Suppressor macrophage treated with lipopolysaccharide for 1 hour (primary cell): ENCODE results near the gene GSAP.

ENCODE experiments used
- DNase-seq, 3 donors: peaks; one replicate each; pipeline ENCODE4 v3.0.0-alpha.2; 2020 to 2022

Gene GSAP

DNA sequence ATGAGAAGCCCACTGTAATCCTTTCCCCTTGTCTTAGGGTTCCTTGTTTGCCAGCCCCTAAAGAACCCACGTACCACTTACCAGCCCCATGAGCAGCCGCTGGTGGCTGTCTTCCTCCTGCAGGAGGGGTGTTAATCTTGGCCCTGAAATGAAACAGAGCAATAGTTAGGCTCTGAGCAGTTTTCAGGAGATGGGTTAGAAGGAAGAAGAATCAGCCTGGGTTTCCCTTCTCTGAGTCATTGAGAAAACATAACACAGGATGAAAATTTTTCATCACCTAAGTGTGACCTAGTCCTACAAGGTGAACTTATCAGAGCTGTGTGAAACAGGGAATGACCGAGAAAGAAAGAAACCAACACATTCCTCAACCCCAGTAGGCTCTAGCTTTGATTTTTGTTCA is 90.0 kb downstream of the GSAP start:
- peak in 2 of 3 donors; percentile 34 to 57 for DNase-seq

DNA sequence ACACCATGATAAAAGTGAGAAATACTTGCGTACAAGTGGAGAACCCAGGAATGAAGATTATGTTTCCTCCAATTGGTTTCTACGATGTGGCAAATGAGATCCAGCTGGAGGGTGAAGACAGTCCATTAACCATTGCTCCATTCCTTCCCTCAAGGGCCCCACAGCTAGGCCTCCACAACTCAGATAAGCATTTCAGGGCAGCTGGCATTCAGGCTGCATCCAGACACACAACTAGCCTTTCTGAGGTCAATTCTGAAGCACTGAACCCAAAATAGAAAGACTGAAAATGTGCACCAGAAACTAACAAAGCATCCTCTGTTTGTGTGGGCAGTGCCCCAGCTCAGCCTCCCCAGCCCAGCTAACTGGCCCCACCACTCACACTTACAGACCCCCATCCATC is 94.8 kb downstream of the GSAP start:
- no peak for DNase-seq

DNA sequence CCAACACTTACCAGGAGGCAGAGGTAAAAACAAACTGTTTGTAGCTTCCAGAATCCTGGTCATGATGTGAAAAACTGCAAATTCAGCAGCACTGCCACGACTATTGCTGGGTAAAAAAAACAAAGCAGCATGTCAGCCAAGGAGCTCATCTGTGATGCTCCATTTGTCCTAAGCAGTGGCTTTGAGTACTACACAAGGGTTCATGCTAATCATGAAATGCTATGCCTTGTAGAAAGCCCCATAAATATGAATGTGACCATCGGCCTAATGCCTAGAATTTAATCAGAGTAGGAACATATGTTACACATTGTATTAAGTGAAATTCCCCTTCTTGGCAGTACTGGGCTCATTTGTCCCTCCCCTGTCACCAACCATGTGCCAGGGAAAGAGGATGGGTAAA is 95.4 kb downstream of the GSAP start:
- DNase-seq = no peak

DNA sequence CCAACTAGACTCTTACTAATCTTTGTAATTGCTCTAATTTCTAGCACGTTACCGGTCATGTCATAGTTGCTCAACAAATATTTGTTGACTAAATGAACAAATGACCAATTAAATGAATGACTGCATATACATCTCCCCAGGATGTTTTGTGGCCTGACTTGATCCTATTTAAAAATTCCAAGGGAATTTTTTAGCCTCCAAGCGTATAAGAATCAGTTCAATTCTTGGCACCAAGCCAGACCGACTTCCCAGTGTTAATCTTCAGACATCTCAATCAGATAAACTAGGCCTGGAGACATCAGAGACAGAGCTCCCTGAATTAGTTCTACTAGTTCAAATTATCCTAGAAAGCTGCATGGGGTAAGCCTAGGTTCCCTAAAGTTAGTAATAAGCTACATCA is 96.0 kb downstream of the GSAP start:
- no peak for DNase-seq

DNA sequence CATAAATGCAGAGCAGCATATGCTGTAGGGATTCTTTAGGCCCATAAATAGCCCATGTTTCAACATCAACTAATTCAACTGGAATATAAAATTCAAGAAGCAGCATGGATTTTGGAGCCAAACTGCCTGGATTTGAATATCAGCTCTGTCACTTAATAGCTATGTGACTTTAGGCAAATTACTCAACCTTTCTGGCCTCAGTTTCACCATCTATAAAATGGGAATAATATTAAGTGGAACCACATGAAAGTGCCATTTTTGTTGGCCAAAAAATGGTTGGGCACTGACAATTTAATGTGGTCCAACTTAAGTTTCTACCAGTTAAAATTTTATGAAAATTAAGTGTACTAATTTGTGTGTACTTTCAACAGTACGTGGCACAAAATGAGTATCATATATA is 98.1 kb downstream of the GSAP start:
- DNase-seq = no peak

DNA sequence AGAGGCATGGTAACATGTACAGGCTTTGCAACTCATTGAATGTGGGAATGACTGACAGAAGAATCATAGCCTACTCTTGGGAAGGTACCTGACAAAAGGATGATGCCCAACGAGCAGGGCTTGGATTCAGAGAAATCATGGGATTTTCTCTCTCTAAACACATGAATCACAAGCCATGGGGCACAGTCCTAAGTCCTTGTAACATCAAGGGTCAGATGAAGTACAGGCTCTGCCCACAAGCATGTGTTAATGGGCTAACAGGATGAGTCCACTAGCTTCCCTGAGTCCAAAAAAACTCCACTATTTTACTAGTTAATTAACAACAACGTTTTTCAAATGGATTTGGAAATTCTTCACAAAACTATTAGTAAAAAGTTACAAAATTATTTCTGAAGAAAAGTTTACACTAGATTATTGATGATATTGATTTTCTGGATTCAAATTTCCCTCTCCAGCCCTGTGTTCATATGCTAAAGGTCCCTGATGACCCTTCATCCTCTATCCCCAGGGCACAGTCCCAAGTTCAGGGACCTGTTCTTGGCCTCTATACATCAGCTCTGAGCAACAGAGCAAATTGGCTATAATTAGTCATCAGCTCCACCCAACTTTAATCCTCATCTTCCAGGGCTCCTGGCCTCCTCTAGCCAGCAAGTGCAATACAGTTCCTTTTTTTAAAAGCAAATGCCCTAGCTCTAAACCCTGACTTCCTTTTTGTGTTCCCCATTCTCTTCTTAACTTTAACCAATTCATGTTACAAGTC is 99.8 kb downstream of the GSAP start:
- peak; percentile 42 to 65 (median 64) for DNase-seq

DNA sequence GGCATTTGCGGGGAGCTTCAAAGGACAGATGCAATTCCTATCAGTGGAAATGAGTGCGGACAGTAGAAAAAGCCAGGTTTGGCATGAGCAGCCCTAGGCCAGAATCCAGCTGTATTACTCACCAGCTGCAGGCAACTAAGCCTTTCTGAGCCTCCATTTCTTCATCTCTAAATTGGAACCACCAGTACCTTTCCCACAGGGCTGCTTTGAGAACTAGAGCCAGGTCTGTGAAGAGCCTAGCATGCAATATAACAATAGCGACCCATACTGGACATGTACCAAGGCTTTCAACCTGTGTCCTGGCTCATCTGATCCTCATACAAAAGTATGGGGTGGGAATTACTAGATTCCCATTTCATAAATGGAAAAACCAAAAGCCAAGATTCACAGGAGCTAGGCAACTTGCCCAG is 101.0 kb downstream of the GSAP start:
- no peak for DNase-seq

DNA sequence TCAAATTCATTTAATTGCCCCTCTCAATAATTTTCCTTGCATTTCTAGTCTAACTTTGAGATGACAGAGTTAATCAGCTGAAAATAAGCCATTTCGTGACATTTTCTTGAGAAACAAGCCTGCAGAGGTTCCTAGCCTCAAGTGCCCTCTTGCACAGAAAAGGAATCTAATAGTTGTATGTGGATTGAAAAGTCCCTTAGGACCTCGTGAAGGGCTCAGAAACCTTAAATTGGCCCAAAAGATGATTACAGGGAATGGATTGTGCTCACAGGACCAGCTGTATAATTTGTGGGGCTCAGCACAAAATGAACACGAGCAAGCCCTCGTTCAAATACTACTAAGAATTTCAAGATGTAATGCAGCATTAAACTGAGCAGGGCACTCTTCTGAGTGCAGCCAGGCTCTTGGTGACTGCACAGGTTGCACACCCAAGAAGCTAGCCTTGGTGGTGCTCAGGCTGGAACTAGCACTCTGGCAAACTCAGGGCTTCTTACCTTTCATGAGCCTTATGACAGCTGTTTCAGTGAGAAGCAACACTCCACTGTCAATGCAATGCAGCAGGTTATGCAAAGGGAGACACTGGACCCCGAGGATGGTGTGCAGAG is 102.2 kb downstream of the GSAP start:
- no peak for DNase-seq

DNA sequence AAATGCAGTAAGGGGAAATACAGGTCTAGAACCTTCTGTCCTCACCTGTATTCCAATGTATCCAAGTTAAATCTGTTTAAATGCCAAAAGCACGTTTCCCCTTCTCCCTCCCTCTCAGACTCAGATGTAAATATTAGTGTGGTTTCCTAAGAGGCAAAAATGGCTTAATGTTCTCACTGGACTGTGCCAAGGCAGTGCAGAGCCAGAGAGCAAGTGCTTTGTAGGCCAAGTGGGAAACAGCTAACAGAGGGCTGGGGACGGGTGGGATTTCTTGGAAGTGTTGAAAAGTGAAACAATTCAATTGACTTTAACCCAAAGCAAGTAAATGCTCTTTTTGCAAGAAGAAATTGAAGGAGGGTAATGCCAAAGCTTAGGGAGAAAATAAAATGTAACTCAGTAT is 103.1 kb downstream of the GSAP start:
- DNase-seq = no peak

DNA sequence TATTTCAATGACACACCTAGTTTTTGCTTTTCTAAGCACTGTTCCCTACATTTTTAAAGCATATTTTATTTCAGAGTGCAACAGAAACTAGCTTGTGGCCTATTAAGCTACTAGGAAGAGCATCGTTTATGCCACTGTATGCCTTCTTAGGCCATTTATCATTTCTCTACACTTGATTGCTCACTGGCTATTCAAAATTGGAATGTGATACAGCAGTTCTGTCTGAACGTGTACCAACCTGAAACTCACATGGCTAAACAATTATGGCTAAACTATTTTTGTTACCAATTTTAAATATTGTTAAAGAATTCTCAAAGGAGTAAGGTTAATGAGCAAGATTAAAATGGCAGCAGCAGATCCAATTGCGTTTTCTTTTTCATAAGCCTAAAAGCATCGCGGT is 105.2 kb downstream of the GSAP start:
- no peak for DNase-seq

DNA sequence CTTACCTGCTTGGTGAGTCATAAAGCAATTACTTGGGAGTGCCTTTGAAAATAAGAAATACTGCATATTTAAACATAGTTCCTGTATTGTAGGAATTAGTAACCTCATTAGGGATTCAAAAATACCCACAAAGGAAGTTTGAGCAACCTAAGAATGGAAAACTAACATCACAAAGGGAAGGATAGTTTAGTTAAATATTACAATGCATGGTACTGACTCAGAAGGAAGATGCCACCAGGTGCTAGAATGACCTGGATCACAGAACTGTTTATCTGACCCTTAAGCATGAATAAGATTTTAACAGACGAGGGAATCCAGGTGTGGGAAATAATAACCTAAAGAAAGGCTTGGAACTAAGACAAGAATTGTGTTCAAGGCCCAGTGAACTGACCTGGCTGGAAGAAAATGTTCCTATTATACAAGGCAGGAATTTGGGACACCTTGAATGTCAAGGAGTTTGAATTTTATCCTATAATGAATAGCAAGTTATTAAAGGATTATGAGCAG is 106.4 kb downstream of the GSAP start:
- DNase-seq = no peak

DNA sequence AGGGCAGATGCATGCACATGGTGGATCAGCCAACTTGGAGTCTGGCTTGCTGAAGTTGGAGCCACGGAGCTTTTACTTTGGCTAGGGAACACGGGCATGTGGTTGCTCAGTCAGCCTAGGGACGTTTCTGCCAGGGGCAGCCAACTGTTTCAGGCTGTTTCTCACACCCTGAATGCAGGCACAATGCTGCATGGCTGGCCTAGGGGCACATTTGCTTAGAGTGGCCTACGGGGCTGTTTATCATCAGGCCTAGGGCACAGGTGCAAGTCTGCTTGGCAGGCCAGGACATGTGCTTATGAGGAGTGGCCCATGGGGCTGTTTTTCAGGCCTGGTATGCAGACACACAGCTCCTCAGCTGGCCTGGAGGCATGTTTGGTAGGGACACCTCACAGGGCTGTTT is 107.4 kb downstream of the GSAP start:
- no peak for DNase-seq

DNA sequence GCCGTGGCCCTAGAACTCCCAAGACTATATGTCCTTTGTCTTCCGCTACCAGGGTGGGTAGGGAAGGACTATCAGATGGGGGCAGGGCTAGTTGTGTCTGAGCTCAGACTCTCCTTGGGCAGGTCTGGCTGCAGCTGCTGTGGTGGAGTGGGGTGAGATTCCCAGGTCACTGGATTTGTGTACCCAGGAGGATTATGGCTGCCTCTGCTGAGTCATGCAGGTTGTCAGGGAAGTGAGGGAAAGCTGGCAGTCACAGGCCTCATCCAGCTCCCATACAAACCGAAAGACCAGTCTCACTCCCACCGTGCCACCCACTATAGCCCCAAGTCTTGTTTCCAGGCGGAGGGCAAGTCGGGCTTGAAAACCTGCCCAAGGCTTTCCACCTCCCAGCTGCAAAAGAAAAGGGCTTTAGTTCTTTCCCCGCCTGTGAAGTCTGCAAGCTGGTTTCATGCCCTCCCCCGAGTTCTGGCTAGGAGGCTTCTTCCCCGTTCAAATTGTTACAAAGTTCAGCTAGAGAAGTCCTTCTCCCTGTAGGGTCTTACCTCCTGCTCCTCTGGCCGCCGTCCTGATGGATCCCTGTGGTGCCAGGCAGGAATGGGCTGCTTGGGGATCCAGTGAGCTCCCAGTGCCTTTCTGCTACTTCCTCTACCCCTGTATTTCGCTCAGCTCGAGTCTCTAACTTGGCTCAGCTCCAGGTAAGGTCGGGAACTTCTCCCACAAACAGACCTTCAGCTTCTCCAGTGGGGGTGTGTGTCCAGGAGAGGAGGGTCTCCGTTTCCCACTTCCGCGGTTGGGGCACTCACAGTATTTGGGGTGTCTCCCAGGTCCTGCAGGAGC is 109.7 kb downstream of the GSAP start:
- DNase-seq = no peak

DNA sequence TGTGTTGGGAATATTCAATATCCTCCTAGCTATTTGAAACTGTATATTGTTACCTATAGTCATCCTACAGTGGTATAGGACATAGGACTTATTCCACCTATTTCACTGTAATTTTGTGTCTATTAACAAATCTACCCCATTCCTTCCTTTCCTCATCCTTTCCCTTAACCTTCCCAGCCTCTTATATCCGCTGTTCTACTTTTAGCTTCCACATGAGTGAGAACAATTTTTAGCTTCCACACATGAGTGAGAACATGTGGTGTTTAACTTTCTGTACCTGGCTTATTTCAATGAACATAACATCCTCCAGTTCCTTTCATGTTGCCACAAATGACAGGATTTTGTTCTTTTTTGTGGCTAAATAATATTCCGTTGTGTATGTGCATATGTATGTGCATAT is 120.6 kb downstream of the GSAP start:
- DNase-seq = no peak

DNA sequence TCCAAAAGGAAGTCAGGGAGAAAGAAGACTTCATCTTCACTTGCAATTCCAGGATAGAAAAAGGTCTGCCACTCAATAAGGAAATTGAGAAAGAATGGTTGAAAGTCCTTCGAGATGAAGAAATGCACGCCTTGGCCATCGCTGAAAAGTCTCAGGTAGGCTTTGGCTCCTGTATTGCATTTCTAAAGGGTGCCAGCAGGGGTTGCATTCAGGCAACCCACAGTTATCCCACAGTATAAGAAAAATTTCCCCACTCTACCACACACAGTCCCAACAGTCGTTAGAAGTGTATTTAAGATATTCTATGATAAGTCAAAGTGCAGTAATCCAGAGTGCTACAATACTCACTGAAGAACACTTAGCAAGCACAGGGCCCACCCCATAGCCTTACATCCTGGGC is 123.1 kb downstream of the GSAP start:
- no peak for DNase-seq

DNA sequence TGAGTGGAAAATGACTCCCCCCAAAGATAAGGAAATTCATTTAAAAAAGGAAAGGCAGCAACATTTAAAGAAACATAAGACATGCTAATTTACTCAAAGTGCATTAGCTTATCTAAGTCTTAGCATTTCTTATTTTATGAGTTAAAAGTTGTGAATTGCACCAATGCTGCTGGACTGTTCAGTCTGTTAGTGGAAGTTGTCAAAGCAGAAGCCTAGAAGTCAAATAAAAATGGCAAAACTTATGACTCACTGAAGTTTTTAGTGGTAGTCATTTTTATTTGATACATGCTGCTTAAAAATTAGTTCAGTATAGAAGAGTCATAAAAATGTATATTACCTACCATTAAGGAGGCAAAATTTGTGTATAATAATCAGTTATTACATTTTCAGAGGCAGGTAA is 125.7 kb downstream of the GSAP start:
- DNase-seq = no peak

DNA sequence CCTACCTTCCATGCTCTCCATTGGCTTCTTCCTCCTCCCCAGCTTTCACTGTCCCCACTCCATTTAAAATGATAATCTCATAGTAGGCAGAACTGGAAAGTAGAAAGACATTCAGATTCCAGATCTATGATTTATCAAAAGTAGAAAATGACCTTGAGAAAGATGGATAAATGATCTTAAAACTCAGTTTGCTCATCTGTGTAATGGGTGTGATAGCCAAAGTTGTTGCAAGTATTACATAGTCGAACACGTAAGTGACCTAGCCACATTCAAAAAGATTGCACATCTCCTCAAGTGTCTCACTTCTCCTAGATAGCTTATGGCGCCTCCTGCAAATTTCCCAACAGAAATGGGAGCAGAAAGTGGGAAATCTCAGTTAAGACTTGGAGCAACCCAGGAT is 126.8 kb downstream of the GSAP start:
- no peak for DNase-seq

DNA sequence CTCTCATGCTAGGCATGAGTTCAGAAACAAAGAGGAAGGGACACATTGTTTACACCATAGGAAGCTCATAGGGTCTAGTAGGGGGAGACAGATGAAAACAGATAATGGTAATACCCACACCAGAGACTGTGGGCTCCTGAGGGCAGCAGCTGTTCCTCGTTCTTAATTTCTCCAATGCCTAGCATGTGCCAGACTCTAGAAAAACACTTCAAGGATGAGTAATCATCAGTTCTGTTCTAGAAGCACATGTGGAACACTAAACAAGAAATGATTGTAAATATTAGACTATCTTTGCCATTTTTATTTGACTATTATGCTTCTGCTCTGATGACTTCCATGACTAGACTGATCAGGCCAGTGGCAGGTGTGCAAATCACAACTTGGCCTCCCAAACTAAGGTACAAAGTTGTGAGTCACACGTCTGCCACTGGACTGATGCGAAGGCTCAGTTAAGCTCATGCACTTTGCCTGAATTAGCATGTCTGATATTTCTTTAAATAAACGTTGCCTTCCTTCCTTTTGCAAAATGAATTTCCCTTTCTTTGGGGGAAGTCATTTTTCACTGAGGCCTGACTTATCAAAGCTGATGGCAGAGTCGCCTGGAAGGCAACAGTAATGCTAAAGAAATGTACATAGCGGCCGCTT is 127.4 kb downstream of the GSAP start:
- DNase-seq = no peak

DNA sequence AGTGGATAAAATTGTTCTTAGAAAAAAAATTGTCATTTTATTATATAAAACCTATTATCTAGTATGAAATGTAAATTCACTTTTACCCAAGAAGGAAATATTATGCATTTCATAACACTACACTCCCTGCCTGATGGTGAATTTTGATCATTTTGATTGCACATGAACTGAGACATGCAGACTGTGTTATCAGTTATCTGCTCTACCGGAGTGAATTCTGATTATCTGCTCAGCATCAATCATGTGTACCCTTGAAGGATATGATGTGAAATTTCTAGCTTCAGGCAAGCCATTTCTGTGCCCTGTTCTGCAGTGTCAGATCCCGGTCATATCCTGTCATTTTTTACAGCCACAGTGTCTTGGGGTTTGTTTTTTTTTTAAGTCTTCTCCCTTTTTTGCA is 131.5 kb downstream of the GSAP start:
- DNase-seq = no peak

DNA sequence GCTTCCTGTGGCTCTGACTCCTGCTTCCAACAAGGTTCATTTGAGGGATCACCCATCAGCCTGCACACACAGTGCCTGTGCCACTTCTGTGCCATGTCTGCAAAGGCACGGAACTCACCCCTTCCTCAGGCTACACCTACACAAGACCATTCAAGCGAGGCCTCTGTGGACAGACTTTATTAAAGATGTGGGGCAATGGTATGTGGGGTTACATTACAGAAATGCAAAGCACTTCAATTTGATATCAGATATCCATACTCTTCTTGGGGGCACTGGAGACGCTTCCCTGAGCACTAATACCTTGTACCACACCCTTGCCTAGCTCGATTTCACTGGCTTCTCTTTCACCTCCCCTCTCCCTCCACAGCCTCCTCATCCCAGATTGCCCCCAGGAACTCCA is 132.1 kb downstream of the GSAP start:
- no peak for DNase-seq

DNA sequence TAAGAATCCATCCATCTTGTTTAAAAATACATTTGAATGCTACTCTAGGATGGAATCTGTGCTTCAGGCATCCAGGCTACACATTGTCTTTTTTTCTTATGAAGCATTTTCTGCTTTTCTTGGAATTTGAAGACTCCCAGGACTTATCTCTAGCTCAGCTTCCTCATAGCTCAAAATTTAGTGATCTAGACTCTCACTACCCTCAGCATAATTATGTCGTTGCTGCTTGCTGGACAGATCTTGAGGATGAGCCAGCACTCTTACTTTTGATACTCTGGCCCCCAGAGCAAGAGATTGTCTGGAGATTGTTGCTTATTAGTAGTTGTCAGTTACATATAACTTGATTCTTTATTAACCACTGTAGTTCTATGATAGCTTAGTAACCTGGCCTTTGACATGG is 133.3 kb downstream of the GSAP start:
- no peak for DNase-seq

DNA sequence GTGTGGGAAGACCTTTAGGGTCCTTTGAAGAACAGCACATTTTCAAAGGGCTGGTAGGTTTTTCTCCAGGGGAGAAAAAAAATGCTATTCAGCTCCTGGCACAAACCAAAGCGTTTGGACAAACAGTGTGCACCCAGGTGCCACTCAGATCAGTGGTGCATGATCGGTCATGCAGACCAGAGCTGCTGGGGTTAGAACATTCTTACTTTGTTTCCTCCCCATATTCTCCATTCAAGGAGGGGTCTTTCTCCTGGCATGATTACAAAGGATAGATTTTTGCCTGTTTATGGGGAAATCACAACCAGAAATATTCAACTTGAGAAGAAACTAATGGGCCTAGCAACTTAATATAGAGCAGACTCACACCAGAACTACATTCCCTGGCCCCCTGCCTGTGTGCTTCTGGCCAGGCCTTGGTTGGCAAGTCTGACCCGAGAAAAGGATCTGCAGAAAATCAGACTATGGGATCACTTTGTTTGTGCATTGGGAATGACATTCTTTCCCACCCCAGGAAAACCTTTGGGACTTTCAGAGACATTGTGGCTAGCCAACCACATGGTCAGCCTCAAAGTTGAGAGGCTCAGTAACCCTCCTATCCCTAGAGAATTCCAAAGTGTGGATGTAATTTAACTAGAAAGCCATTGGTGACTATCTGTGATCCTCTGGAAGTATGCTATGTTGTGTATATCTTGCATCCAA is 134.2 kb downstream of the GSAP start:
- DNase-seq = no peak

DNA sequence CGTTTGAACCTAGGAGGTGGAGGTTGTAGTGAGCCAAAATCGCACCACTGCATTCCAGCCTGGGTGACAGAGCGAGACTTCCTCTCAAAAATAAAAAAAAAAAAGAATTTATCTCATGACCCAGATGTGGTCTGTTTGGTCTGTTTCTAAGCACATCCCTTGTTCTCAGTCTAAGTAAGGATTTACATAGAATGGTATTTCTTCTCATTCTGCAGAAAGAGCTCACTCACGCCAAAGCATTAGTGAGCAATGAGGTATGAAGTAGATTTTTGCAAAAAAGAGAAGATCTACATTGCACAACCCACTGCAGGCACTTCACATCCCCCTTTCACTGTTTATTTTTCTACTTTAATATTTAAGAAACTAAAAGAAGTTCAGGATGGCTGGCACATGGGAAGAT is 140.0 kb downstream of the GSAP start:
- peak in 1 of 3 donors; percentile 34 for DNase-seq
